22Rv1 (cell line): ENCODE measurements around the gene SPIRE2.

Experiments used
- H3K27ac ChIP-seq: fragments of 450-650 bp; 2 replicates; pipeline ENCODE4 v1.5.1; 2017
- CTCF ChIP-seq: fragments of 450-650 bp; IDR thresholded peaks from 2 replicates; pipeline ENCODE4 v1.5.1; 2017; ENCODE audit warnings: mild to moderate bottlenecking
- ZFX ChIP-seq: fragments of 450-650 bp; IDR thresholded peaks from 2 replicates; pipeline ENCODE4 v1.6.1; 2017; ENCODE audit warnings: antibody characterized with exemption, borderline replicate concordance

SPIRE2 gene

GRCh38 chr16:89859615-89860007 is 31.3 kb downstream of the SPIRE2 start:
- TF ChIP-seq ZFX (no peak), CTCF (no peak)
- H3K27ac ChIP-seq: no peak overlapping the region

- H3K27ac ChIP-seq: no peak overlapping the region
Observed at GRCh38 chr16:89860747-89861304, 32.6 kb downstream of the SPIRE2 start.

GRCh38 chr16:89861648-89862047 is 33.4 kb downstream of the SPIRE2 start:
- TF ChIP-seq CTCF (no peak), ZFX (no peak)
- H3K27ac ChIP-seq: no peak overlapping the region

More at GRCh38 chr16:89860747-89861304, 32.6 kb downstream of the SPIRE2 start:
- TF ChIP-seq CTCF (peak; percentile 89), ZFX (no peak)

- TF ChIP-seq ZFX (no peak), CTCF (no peak)
- H3K27ac ChIP-seq: no peak overlapping the region
Observed at GRCh38 chr16:89862732-89863131, 34.5 kb downstream of the SPIRE2 start.

- TF ChIP-seq ZFX: no peak
- TF ChIP-seq CTCF: no peak
Observed at GRCh38 chr16:89863741-89864526, 35.7 kb downstream of the SPIRE2 start.

GRCh38 chr16:89864527-89864820 is 36.2 kb downstream of the SPIRE2 start:
- TF ChIP-seq ZFX (no peak), CTCF (no peak)
- peak overlapping the region; percentile 27; the same call in 1 of the 2 replicates for H3K27ac ChIP-seq

More at GRCh38 chr16:89863741-89864526, 35.7 kb downstream of the SPIRE2 start:
- peak overlapping the region; percentile 27; the same call in 1 of the 2 replicates for H3K27ac ChIP-seq

- TF ChIP-seq CTCF (no peak), ZFX (no peak)
Observed at GRCh38 chr16:89867918-89868317, 39.6 kb downstream of the SPIRE2 start.

More at GRCh38 chr16:89867918-89868317, 39.6 kb downstream of the SPIRE2 start:
- no peak overlapping the region for H3K27ac ChIP-seq
